ENCODE data around the gene COX6A1.

The COX6A1 gene

GRCh38 chr12:120437735-120438494, at the start of gene COX6A1:
Gene COX6A1, plus strand, starts transcription at chr12:120438113. Its CDS starts 14 bp downstream, at chr12:120438127.
- DNase-seq (ENCODE audit: low spot score) = peak; percentile 99

DNA sequence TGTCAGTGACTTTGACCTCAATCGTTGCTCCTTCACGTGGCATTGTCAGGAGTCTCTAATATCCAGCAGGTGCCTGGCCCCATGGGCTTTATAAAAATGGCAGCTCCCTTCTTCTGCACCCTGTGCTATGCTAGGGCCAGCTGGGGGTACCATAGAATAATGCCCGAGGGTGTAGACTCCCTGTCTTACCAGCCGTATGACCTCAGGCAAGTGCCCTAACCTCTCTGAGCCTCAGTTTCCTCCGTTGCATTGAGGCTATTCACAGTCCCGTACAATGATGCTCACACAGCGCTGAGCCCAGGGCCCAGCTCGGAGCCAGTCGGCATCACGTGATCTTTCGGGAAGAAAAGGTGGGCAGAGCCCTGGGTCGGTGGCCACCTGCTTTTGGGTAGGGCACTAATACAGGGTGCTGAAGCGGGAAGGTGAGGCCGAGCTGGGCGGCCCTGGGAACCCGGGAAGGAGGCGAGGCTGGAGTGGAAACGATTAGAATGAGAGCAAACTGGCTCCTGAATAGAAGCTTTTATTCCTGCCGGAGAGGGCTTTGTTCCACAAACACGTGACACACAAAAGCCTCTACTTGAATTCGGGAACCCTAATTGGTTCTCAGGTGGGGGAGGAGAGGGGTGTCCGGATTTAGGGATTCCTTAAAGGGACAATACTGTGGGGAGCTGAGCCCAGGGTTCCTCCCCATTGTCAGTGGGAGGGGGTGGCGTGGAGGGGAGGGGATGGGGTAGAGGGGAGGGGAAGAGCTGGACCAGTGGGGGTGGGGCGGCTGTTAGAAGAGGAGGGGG, 49.0 kb upstream of the COX6A1 start:
- no peak for DNase-seq (ENCODE audit: low spot score)

DNA sequence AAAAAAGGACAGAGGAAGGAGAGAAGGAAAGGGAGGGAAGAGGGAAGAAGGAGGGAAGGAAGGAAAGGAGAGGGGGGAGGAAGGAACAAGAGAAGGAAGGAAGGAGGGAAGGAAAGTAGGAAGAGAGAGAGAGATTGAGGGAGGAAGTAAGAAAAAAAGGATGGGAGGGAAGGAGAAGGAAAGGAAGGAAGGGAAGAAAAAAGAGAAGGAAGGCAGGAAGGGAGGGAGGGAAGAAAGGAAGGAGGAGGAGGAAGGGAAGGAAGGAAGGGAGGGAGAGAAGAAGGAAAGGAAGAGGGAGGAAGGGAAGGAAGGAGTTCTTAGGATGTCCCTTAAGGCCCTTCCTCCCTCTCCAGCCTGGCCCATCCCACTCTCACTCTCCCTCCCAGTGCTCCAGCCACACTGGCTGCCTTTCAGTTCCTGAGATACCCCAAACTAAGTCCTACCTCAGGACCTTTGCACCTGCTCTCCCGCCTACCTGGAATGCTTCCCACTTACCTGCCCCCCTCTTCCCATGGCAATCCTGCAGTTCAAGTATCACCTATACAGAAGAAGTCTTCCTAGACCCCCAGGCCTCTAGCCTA, 47.3 kb upstream of the COX6A1 start:
- DNase-seq (ENCODE audit: low spot score) = no peak

DNA sequence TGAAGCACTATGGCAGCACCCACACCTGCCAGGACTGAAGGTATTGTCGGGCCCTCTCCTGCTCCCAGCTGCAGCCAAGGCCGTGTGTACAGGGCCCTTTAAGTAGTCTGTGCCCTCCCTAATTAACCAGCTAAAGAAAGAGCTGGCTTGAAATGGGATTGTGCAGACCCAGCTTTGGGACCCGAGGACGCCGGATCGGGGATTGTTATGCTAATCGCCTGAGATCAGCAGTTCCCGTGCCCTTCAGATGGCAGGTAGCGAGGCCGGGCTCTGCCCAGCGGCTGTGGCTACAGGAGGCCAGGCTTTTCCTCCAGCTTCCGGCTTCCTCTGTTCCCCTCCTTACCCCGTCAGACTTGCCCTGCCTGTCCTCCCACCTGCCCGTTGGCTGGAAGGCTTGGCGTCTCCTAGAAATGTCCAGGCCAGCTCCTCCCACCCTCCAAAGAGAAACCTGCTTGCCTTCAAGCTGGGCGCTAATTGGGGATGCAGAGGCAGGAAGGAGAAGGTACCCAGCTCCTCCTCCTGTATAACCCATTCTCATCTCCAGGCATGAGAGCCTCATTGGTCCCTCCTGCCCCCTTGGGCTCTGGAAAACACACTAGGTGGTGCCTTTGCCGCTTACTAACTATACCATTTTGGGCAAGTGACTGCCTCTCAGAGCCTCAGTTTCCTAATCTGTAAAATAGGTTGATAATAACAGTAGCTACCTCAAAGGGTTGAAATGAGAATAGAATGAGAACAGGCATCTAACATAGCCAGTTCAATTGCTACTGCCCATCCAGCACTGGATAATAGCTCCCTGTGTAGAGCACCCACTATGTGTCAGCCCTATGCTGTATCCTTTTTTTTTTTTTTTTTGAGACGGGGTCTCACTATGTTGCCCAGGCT, 43.2 kb upstream of the COX6A1 start:
- no peak for DNase-seq (ENCODE audit: low spot score)

- DNase-seq (ENCODE audit: low spot score) = no peak
These were observed 39.9 kb upstream of the COX6A1 start for GRCh38 chr12:120397824-120398540.

GRCh38 chr12:120399531-120399930, 38.4 kb upstream of the COX6A1 start:
- no peak for DNase-seq (ENCODE audit: low spot score)

DNA sequence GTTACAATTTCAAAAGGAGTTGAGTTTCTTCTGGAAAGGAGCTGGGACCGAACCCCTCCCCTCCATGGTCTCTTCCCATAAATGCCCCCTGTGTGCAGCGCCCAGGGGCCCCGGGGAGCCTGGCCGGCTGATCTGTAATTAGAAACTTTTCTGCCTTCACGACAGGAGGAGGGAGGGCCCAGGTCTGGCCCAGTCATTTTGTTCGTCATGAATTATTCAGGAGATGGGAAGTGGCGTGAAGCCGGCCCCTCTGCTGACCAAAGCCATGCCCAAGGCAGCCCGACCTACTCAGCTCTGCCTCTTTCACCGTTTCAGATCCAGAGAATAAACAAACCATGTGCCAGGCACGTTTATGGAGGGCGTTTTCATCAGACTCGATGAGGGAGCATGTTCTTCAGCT, 35.7 kb upstream of the COX6A1 start:
- no peak for DNase-seq (ENCODE audit: low spot score)

DNA sequence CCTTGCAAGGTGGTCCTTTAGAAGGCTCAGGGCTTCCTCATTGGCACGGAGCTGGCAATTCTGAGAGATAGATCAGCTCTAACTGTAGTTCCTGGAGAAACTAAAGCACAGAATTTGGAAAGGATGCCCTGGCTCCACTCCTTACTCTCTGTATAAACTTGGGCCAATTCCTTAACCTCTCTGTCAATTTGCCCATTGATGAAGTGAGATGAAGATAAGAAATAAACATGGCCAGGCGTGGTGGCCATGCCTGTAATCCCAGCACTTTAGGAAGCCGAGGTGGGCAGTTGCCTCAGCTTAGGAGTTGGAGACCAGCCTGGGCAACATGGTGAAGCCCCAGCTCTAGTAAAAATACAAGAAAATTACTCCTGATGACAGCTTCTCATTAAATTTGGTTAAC, 34.0 kb upstream of the COX6A1 start:
- no peak for DNase-seq (ENCODE audit: low spot score)

DNA sequence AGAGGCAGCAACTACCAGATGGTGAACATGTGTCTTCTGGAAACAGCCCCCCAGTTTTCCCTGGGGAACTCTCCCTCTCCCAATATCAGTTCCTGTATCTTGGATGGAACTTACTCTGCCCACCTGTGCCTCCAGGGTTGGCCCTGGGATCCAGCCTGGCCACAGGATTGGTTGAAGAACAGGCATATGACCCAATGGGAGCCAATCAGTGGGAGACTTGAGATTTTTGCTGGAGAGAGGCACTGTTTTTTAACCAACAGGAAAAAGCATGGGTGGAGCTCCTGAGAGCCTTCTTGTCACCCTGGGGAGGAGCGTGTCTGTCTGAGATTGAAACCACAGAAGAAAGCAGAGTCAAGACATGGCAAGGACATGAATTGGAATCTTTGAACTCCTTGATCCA, 33.6 kb upstream of the COX6A1 start:
- no peak for DNase-seq (ENCODE audit: low spot score)

DNA sequence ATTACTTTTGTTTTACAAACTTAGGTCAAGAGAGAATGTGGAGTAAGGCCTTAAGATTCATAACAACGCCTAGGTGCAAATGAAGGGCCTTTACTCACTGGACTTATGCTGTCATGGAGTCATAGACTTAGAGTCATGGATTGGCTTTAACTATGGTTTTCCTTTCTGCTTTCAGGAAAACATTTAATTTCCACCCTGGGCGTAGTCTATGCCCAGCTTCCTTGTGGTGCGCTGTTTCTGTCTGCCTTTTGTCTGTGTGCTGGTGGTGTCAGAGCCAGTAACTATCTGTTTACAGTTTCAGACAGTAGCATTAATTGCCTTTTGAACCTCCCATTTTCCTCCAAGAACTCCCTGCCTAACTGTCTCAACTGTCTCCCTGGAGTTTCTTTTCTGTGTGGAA, 31.8 kb upstream of the COX6A1 start:
- DNase-seq (ENCODE audit: low spot score) = no peak

DNA sequence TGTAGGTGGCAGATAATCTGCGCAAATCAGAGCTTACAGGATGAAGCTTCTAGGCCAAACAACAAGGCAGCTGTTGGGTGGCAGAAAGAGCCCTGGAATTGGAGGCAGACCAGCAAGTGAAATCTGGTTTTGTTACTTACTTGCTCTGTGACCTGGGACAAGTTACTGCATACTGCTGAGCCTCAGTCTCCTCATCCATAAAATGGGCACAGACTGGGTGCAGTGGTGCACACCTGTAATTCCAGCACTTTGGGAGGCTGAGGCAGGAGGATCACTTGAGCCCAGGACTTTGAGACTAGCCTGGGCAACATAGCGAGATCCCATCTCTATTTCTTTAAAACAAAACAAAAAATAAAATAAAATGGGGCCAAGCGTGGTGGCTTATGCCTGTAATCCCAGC, 31.4 kb upstream of the COX6A1 start:
- DNase-seq (ENCODE audit: low spot score) = no peak

GRCh38 chr12:120408771-120409170, 29.1 kb upstream of the COX6A1 start:
- no peak for DNase-seq (ENCODE audit: low spot score)

- no peak for DNase-seq (ENCODE audit: low spot score)
These were observed 25.5 kb upstream of the COX6A1 start for GRCh38 chr12:120412421-120412820.

- DNase-seq (ENCODE audit: low spot score) = no peak
These were observed 23.8 kb upstream of the COX6A1 start for GRCh38 chr12:120413901-120414695.

GRCh38 chr12:120416490-120417216, 21.3 kb upstream of the COX6A1 start:
- DNase-seq (ENCODE audit: low spot score) = no peak

GRCh38 chr12:120417917-120418580, 19.9 kb upstream of the COX6A1 start:
- no peak for DNase-seq (ENCODE audit: low spot score)

GRCh38 chr12:120421701-120422100, 16.2 kb upstream of the COX6A1 start:
- no peak for DNase-seq (ENCODE audit: low spot score)

- no peak for DNase-seq (ENCODE audit: low spot score)
These were observed 14.9 kb upstream of the COX6A1 start for GRCh38 chr12:120422892-120423456.

- DNase-seq (ENCODE audit: low spot score) = no peak
These were observed 12.1 kb upstream of the COX6A1 start for GRCh38 chr12:120425797-120426196.

Data from CD4-positive, alpha-beta T cell treated with Interleukin-2 at 100 ng/mL for 4 hours (primary cell).